Measurements from ENCODE around the gene TSPAN16. TPM values are rescaled to one million over a fixed set of nuclear protein-coding genes. Genes with fewer than 3 reads are reported as not detected.

Gene TSPAN16
- total and polyA plus RNA-seq, 10 donors = not detected

DNA sequence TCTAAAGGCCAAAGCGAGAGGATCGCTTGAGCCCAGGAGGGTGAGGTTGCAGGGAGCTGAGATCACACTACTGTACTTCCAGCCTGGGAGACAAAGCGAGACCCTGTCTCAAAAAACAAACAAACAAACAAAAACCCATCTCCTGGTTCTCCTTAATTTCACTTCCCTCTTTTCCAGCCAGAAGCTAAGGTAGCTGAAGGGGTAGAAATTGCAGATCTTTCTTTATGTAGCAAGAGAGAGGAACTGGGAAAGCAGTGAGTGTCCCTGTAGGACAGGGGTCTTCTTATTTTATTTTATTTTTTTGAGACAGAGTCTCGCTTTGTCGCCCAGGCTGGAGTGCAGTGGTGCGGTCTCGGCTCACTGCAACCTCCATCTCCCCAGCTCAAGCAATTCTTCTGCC is 4.5 kb upstream of the TSPAN16 start:
- no peak for DNase-seq
- peaks cover 0 to 44% (median 0%) of the 10 kb centered on the region in 7 donors for H3K27me3 ChIP-seq (replicated peaks in 1 of 7)
- no peak overlapping the region for H3K4me3 ChIP-seq
- 92 to 93% (median 93%) methylated on average over 7 of the region's 7 CpGs for WGBS, 5 donors
- H3K27ac ChIP-seq = no peak overlapping the region
- TF ChIP-seq POLR2A (IDR thresholded peaks at IDR 0.05) = no peak
- TF ChIP-seq, protein P1, sequence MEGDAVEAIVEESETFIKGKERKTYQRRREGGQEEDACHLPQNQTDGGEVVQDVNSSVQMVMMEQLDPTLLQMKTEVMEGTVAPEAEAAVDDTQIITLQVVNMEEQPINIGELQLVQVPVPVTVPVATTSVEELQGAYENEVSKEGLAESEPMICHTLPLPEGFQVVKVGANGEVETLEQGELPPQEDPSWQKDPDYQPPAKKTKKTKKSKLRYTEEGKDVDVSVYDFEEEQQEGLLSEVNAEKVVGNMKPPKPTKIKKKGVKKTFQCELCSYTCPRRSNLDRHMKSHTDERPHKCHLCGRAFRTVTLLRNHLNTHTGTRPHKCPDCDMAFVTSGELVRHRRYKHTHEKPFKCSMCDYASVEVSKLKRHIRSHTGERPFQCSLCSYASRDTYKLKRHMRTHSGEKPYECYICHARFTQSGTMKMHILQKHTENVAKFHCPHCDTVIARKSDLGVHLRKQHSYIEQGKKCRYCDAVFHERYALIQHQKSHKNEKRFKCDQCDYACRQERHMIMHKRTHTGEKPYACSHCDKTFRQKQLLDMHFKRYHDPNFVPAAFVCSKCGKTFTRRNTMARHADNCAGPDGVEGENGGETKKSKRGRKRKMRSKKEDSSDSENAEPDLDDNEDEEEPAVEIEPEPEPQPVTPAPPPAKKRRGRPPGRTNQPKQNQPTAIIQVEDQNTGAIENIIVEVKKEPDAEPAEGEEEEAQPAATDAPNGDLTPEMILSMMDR (IDR thresholded peaks at IDR 0.05 in 8 of 11, conservative IDR thresholded peaks at IDR 0.05 in 3 of 11) = no peak
- TF ChIP-seq POLR2AphosphoS5 (IDR thresholded peaks at IDR 0.05) = no peak
- H3K36me3 ChIP-seq = no peaks in the 10 kb centered on the region
- peaks cover 0 to 55% (median 23%) of the 10 kb centered on the region in 6 donors for H3K4me1 ChIP-seq
- H3K9me3 ChIP-seq = no peaks in the 10 kb centered on the region
- intact Hi-C loops (cut with DNase I; ENCODE audit: low total_unique reads) = no loop called here

DNA sequence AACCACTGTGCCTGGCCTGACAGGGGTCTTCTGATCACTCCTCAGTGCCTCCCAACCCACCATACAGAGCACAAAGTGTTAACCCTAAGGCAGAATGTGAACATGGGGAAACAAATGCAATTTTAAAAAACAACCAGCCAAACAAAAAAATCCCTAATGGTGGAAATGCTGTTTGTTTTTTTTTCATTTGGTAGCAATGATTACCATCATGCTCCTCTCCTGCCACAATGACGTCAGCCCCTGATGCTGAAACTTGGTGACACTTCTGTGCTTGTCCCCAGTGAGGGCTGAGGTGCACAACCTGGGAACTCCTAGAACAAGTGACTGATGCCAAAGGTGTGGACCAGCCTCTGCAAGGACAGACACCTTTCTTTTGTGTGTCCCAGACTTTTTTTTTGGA is 4.0 kb upstream of the TSPAN16 start:
- Histone ChIP-seq H3K27me3 (replicated peaks in 1 of 7) (peaks cover 0 to 39% (median 0%) of the 10 kb centered on the region in 7 donors), H3K36me3 (no peaks in the 10 kb centered on the region), H3K27ac (peak overlapping the region in 1 of 8 donors; percentile 43), H3K4me1 (peaks cover 0 to 55% (median 24%) of the 10 kb centered on the region in 6 donors), H3K9me3 (no peaks in the 10 kb centered on the region), H3K4me3 (no peak overlapping the region)
- WGBS, 5 donors = 36 to 70% (median 65%) methylated on average over 1 of the region's 1 CpG
- intact Hi-C loops (cut with DNase I; ENCODE audit: low total_unique reads) = no loop called here
- TF ChIP-seq POLR2A (IDR thresholded peaks at IDR 0.05) = no peak
- TF ChIP-seq, protein P1 (IDR thresholded peaks at IDR 0.05 in 8 of 11, conservative IDR thresholded peaks at IDR 0.05 in 3 of 11) = no peak
- no peak for TF ChIP-seq POLR2AphosphoS5 (IDR thresholded peaks at IDR 0.05)
- no peak for DNase-seq

DNA sequence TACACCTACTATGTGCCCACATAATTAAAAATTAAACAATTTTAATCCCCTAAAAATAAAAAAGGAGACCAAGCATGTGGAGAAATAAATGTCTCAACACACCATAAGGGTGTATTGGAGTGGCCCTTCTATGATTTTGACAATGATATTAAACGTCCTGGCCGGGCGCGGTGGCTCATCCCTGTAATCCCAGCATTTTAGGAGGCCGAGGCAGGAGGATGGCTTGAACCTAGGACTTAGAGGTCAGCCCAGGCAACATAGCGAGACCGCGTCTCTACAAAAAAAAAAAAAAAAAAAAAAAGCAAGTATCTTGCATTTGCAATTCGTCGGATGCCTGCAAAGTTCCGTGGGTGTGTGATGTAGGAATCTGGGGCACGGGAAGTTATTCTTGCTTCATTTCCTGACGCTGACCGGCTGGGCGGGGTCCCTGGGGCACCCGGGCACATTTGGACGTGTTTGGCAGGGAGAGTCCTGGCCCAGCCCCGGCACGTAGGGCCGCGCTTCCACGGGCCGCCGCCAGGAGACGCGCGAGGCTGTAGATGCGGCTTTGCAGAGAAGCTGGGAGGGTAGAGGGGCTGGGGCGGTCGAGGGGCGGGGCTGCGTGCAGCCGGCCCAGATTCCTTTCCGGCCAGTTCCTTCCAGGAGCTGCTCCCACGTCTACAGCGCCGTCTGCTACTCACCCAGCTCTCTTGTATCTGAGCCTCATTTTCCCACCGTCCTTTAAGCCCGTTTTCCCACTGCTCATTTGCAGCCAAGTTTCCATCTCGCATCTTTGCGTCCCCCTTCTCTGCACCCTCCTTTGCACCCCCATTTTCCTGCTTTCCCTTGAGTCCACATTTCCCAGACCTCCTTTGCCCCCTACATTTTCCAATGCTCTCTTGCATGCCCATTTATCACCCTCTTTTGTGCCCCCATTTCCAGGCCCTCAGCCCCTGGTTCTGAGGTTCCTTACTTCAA is 2.2 kb upstream of the TSPAN16 start:
- Histone ChIP-seq H3K27me3 (replicated peaks in 1 of 7) (peaks cover 0 to 32% (median 0%) of the 10 kb centered on the region in 7 donors), H3K4me3 (peak overlapping the region in 4 of 8 donors; percentile 1 to 55 (median 18)), H3K36me3 (no peaks in the 10 kb centered on the region), H3K27ac (peak overlapping the region in 7 of 8 donors; percentile 54 to 86 (median 74)), H3K4me1 (peaks cover 0 to 63% (median 29%) of the 10 kb centered on the region in 6 donors), H3K9me3 (no peaks in the 10 kb centered on the region)
- WGBS, 5 donors = 3 to 8% (median 4%) methylated on average over 37 to 41 of the region's 41 CpGs
- TF ChIP-seq POLR2A (IDR thresholded peaks at IDR 0.05) (no peak), POLR2AphosphoS5 (IDR thresholded peaks at IDR 0.05) (peak; percentile 87 to 93 (median 89))
- TF ChIP-seq, protein P1 (IDR thresholded peaks at IDR 0.05 in 8 of 11, conservative IDR thresholded peaks at IDR 0.05 in 3 of 11) = peak; percentile 93 to 100 (median 98)
- DNase-seq = peak; percentile 97
- intact Hi-C loops (cut with DNase I; ENCODE audit: low total_unique reads) = no loop called here

DNA sequence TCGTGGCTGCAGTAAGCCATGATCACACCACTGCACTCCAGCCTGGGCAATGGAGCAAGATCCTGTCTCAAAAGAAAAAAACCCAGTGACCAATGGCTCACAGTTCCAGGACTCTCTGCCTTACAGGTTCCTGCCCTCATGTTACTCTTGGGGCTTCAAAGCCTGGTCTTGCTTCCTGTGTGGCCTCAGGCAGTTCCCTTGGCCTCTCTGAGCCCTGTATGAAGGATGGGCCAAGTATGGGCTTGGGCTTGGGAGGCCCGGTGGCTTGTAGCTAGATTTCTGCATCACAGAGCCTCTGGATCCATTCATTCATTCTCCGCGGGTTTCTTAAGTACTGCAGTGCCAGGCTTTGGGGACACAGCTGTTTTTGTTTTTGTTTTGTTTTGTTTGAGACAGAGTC is 780 bp upstream of the TSPAN16 start:
- H3K4me1 ChIP-seq = peaks cover 0 to 64% (median 29%) of the 10 kb centered on the region in 6 donors
- H3K27me3 ChIP-seq (replicated peaks in 1 of 7) = peaks cover 0 to 26% (median 0%) of the 10 kb centered on the region in 7 donors
- DNase-seq = no peak
- TF ChIP-seq POLR2A (IDR thresholded peaks at IDR 0.05) = no peak
- no peak for TF ChIP-seq POLR2AphosphoS5 (IDR thresholded peaks at IDR 0.05)
- TF ChIP-seq, protein P1 (IDR thresholded peaks at IDR 0.05 in 8 of 11, conservative IDR thresholded peaks at IDR 0.05 in 3 of 11) = no peak
- intact Hi-C loops (cut with DNase I; ENCODE audit: low total_unique reads) = no loop called here
- H3K27ac ChIP-seq = peak overlapping the region in 4 of 8 donors; percentile 67 to 86 (median 70)
- WGBS, 5 donors = 75 to 92% (median 78%) methylated on average over 4 of the region's 4 CpGs
- H3K4me3 ChIP-seq = no peak overlapping the region
- H3K9me3 ChIP-seq = no peaks in the 10 kb centered on the region
- no peaks in the 10 kb centered on the region for H3K36me3 ChIP-seq

Data from spleen (tissue), 11 donors.